GM18520 (cell line): Measurements from ENCODE around the gene RPS15.
"Not testable (repeated sequence)": the region's sequence is repeated elsewhere in the genome, so short reads cannot be mapped to it uniquely, and the experiment has no call there.

Source experiments
- ATAC-seq: cut with Tn5 transposase; IDR thresholded peaks from one replicate; pipeline ENCODE4 v1.9.1; 2021; ENCODE audit not compliant: unreplicated experiment

The RPS15 gene

GRCh38 chr19:1418951-1419738 lies 19.1 kb upstream of the RPS15 start:
- ATAC-seq: no peak

DNA sequence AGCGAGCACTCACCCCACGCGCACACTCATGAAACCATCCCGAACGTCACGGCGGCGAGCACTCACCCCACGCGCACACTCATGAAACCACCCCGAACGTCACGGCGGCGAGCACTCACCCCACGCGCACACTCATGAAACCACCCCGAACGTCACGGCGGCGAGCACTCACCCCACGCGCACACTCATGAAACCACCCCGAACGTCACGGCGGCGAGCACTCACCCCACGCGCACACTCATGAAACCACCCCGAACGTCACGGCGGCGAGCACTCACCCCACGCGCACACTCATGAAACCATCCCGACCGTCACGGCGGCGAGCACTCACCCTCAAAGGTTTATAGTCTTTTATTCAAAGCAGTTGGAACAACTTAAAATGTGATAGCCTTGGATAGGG lies 18.1 kb upstream of the RPS15 start:
- not testable (repeated sequence) for ATAC-seq

DNA sequence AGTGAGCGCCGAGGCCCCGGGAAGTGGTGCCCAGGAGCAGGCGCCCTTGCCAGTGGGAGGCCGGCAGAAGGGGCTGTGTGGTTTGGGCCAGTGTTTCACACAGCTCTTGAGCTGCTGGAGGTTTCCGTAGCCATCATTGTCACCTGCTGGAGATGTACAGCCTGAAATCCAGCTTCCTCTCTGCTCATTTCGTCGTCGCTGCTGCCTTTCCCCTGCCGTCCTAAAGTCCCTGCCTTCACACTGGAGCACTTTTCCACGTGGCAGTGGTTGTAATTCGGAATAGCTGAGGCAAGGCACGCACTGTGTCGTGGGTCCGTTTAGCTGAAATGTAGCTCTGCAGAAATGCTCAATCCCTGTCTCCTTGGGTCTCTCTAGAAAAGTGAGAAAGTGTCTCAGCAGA lies 17.6 kb upstream of the RPS15 start:
- ATAC-seq: no peak

GRCh38 chr19:1421218-1421957 lies 16.8 kb upstream of the RPS15 start:
- no peak for ATAC-seq

- ATAC-seq: no peak
These were observed 16.3 kb upstream of the RPS15 start for GRCh38 chr19:1421958-1422305.

DNA sequence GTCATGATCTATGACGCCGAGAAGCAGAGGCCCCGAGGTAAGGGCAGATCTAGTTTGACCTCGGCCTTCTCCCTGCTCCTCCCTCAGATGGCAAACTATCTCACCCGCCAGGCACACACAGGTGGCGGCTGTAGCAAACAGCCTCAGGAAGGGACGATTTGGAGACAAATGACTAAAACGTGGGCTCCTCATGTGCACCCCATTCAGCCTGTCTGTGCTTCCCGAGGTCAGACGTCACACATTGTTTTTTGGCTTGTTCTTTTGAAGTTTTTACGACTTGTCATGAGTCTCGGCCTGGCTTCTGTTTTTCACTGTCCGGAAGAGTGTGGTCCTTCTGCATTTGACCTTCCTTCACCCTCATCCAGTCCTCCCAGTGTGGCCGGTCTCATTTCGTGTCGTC lies 15.8 kb upstream of the RPS15 start:
- ATAC-seq: no peak

DNA sequence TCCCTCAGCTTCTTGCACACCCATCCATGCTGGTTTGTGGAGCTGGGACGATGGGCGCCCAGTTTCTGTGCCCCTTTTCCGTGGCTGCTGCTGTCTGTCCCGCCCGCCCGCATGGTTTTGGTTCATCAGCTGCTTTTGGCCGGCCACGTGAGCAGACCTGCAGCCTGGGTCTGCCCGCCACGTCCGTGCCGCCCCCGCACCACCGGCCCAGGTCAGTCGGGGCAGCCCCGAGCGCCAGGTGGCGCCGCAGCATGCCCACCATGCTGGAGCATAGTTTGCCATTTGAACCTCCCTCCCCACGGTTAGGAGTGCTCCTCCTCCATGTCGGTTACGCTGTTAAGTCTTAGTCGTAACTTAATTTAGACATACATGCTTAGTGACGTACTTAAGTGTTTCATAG lies 15.3 kb upstream of the RPS15 start:
- ATAC-seq: no peak

DNA sequence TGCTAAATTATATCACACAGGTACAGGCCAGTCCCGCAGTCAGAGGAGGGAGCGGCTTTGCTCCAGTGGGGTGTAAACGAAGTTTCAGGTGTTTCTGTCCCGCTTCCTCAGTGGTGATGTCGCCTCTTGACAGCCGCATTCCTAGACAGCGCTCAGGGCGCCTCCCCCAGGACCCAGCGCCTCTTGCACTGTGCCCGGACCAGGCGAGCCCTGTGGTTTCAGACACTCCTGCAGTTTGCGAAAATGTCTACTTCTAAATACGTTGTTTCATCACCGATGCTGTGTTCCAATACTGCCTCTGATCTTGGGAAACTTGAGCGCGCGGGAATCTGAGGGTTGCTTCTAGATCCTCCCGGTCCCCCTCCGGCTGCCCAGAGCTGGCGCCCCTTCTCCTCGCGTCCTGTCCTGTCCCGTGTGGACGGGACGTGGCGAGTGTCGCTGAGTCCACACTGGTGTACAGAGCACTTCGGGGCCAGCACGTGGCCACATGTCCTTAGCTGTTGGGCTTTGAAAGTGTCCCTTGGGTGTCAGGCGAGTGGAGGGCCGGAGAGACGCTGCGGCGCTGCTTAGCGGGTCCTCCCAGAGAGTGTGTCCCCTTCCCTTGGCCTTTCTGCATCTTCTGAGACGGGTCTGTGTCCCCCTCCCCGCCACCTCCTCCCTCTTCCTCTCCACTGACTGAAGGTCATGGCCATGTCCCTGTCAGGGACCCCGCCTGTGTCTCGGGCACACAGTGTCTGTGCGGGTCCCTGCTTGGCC lies 14.6 kb upstream of the RPS15 start:
- no peak for ATAC-seq

GRCh38 chr19:1424192-1424955 lies 13.8 kb upstream of the RPS15 start:
- no peak for ATAC-seq

- ATAC-seq: no peak
These were observed 12.9 kb upstream of the RPS15 start for GRCh38 chr19:1425102-1425837.

DNA sequence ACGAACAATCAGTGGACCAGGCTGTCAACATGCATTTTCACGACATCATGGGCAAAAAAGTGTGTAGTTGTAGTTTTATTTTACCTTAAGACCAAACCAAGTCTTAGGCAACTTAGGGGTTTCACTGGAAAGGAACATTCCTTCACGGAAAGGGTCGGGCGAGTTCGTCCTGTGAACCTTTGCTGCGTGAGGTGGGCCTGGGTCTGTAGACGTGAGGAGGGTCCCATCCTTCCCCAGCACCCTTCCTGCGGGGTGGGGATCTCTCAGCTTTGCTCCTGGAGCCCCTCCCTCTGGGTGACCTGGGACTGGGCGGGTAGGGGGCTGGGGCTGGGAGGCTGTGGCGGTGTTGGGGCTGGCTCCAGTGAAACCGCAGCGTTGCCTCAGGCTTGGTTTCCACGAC lies 12.3 kb upstream of the RPS15 start:
- no peak for ATAC-seq

GRCh38 chr19:1426736-1427135 lies 11.5 kb upstream of the RPS15 start:
- no peak for ATAC-seq

DNA sequence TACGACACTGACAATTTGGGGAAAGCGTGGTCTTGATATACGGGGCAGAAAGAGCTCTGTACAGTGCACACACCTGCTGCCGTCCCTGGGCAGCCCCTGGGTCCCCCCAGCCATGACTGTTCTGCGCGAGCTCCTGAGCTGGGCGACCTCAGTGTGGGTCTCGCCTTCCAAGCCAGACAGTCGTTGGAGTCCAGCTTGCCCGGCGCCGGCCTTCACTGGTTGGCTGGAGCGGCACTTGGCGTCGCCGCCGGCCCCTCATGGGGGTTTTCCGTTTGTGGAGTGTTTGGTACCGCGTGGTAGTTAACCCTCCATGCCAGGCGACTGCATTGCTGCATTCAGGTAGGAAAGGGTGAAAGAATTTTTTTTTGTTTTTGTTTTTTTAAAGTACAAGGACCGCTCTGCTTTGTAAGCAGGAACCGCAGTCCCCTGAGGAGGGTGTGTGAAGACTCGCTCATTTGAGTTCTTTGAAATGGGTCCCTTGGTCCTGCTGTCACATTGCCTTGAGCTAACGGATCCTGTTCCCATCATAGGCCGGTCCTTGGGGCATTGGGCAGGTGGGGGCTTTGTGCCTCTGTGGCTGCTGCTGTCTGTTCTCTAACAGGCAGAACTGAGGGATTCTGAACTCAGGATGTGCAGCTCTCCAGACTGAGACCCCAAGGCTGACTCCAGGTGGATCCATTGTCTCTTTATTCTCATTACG lies 10.8 kb upstream of the RPS15 start:
- ATAC-seq: no peak

- no peak for ATAC-seq
These were observed 9.3 kb upstream of the RPS15 start for GRCh38 chr19:1428738-1429391.

DNA sequence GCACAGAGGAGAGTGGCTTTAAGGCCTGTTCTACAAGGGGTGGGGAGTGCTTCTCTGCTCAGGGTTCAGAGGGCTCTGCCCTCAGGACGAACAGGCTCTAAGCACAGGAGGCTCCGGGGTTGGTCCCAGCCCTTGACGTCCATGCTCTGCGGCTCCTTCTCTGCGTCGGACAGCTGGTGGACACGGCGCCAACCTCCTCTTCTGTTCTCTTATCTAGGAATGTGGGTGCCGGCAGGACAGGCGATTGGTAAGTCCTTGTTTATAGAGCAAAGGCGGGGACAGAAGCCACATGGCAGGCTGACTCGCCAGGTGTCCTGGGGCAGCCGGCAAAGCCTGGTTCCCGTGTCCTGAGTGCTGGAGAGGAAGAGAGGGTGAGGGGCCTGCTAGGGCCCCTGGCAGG lies 8.4 kb upstream of the RPS15 start:
- no peak for ATAC-seq

- no peak for ATAC-seq
These were observed 8.0 kb upstream of the RPS15 start for GRCh38 chr19:1430246-1430645.

- no peak for ATAC-seq
These were observed 6.3 kb upstream of the RPS15 start for GRCh38 chr19:1431759-1432506.

- no peak for ATAC-seq
These were observed 5.7 kb upstream of the RPS15 start for GRCh38 chr19:1432507-1432887.
